Breast epithelium (tissue), 4 donors: ENCODE results near the gene GDF2. TPM values are rescaled to one million over a fixed set of nuclear protein-coding genes. Genes with fewer than 3 reads are reported as not detected.

Experiments used
- DNase-seq, 2 donors: peaks; one replicate each; pipeline ENCODE4 v3.0.0-alpha.2; 2019; ENCODE audit warnings: low spot score in 2 of 2
- H3K27ac ChIP-seq, 2 donors: fragments of 200-600 bp; sonication (generic) in 1 of 2; one replicate each; pipeline ENCODE4 v1.5.1; 2016 to 2019; ENCODE audit warnings: mild to moderate bottlenecking in 1 of 2
- H3K27me3 ChIP-seq, 2 donors: fragments of 200-600 bp; sonication (generic) in 1 of 2; one replicate each; pipeline versions ENCODE4 v1.5.1 to v1.6.0; 2017 to 2019; ENCODE audit warnings: control low read depth in 1 of 2, mild to moderate bottlenecking in 1 of 2
- H3K36me3 ChIP-seq: fragments of 200-600 bp; one replicate; pipeline ENCODE4 v1.5.1; 2019
- H3K4me1 ChIP-seq, 2 donors: fragments of 200-600 bp; sonication (generic); one replicate each; pipeline ENCODE4 v1.5.1; 2016 to 2019; ENCODE audit warnings: control low read depth in 1 of 2
- H3K4me3 ChIP-seq, 3 donors: fragments of 200-600 bp; sonication (generic); 1 replicate in 2 of 3; 2 replicates in 1 of 3; pipeline ENCODE4 v1.5.1; 2016 to 2019; ENCODE audit warnings: mild to moderate bottlenecking in 3 of 3, moderate library complexity in 2 of 3
- H3K9me3 ChIP-seq, 2 donors: fragments of 200-600 bp; sonication (generic) in 1 of 2; one replicate each; pipeline ENCODE4 v1.5.1; 2016 to 2019; ENCODE audit warnings: control low read depth in 1 of 2
- POLR2A ChIP-seq: fragments of 450-650 bp; IDR thresholded peaks from one replicate; pipeline ENCODE4 v1.6.1; 2016; ENCODE audit warnings: antibody characterized with exemption, mild to moderate bottlenecking, moderate library complexity
- POLR2AphosphoS5 ChIP-seq, 3 donors: sonication (generic); formaldehyde crosslinking; IDR thresholded peaks; one replicate each; pipeline ENCODE4 v1.6.1; 2017; ENCODE audit warnings: antibody characterized with exemption in 3 of 3
- intact Hi-C: fragments of 100-400 bp; cut with DNase I; formaldehyde crosslinking; loops from one replicate; pipeline ENCODE4 v1.15.1; 2023; ENCODE audit warnings: low total_unique reads
- total RNA-seq, 3 donors: library from RNA; depleted of rRNA; stranded (reverse); fragments of >200 nt; gene quantifications; one replicate each; pipeline ENCODE4 v1.1.0, GENCODE V29; 2016
- TF ChIP-seq, protein P1 (sequence below), 3 donors: fragments of 450-650 bp; IDR thresholded peaks; one replicate each; pipeline ENCODE4 v1.5.1; 2016 to 2017; ENCODE audit warnings: antibody characterized with exemption in 3 of 3, mild to moderate bottlenecking in 3 of 3, moderate library complexity in 3 of 3

The GDF2 gene
- total RNA-seq, 3 donors from 2014 or later = not detected

DNA sequence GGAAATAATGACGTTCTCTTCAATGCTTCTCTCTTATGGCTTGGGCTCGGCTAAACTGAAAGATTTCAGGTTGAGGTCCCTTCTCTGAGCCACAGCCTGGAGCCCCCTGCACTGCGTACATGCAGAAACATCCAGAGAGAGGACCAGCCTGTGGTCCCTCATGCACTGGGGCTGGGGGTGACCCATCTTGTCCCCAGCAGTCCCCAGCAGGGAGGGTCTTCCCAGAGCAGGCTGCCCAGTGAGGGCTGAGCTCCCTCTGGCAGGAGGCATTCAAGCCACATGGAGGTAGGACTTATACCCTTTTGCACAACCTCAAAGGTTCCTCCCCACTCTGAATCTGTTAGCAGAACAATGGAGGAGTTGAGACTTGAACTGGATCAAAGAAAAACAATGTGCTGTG, 14.9 kb upstream of the GDF2 start:
- Histone ChIP-seq H3K27ac (no peak overlapping the region), H3K27me3 (peaks cover 0 to 4% of the 10 kb centered on the region in 2 donors), H3K9me3 (no peaks in the 10 kb centered on the region), H3K4me3 (no peak overlapping the region), H3K4me1 (no peaks in the 10 kb centered on the region), H3K36me3 (no peaks in the 10 kb centered on the region)
- TF ChIP-seq POLR2AphosphoS5 (IDR thresholded peaks at IDR 0.05) (no peak), POLR2A (no peak)
- TF ChIP-seq, protein P1, sequence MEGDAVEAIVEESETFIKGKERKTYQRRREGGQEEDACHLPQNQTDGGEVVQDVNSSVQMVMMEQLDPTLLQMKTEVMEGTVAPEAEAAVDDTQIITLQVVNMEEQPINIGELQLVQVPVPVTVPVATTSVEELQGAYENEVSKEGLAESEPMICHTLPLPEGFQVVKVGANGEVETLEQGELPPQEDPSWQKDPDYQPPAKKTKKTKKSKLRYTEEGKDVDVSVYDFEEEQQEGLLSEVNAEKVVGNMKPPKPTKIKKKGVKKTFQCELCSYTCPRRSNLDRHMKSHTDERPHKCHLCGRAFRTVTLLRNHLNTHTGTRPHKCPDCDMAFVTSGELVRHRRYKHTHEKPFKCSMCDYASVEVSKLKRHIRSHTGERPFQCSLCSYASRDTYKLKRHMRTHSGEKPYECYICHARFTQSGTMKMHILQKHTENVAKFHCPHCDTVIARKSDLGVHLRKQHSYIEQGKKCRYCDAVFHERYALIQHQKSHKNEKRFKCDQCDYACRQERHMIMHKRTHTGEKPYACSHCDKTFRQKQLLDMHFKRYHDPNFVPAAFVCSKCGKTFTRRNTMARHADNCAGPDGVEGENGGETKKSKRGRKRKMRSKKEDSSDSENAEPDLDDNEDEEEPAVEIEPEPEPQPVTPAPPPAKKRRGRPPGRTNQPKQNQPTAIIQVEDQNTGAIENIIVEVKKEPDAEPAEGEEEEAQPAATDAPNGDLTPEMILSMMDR (IDR thresholded peaks at IDR 0.05) = no peak
- no peak for DNase-seq
- intact Hi-C loops = loop anchor here (5.0 kb wide), 1 partner anchor 265 kb away; no protein-coding TSS in a partner anchor

DNA sequence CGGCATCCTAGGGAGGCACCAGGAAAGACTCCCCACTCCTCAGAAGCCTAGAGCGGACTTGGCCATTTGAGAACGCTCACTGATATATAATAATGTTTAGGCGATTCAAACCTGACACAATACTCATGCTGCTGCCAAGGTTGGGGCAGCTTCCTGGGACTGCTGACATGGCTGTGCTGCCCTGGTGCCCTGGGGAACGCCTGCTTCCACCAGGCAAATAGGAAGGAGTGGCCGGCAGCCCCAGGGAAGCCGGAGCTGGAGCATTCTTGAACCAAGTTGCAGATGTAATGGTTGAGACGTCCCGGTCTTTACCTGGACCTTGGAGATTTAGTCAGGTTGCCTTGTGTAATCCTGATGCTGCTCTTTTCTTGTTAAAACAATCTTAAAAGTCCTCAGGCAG, 13.5 kb upstream of the GDF2 start:
- H3K9me3 ChIP-seq = no peaks in the 10 kb centered on the region
- H3K27ac ChIP-seq = no peak overlapping the region
- DNase-seq = no peak
- TF ChIP-seq POLR2AphosphoS5 (IDR thresholded peaks at IDR 0.05) = no peak
- TF ChIP-seq POLR2A = no peak
- TF ChIP-seq, protein P1 (IDR thresholded peaks at IDR 0.05) = no peak
- H3K4me1 ChIP-seq = no peaks in the 10 kb centered on the region
- intact Hi-C loops = loop anchor here (5.0 kb wide), 1 partner anchor 266 kb away; no protein-coding TSS in a partner anchor
- no peaks in the 10 kb centered on the region for H3K36me3 ChIP-seq
- H3K27me3 ChIP-seq = no peaks in the 10 kb centered on the region
- no peak overlapping the region for H3K4me3 ChIP-seq

DNA sequence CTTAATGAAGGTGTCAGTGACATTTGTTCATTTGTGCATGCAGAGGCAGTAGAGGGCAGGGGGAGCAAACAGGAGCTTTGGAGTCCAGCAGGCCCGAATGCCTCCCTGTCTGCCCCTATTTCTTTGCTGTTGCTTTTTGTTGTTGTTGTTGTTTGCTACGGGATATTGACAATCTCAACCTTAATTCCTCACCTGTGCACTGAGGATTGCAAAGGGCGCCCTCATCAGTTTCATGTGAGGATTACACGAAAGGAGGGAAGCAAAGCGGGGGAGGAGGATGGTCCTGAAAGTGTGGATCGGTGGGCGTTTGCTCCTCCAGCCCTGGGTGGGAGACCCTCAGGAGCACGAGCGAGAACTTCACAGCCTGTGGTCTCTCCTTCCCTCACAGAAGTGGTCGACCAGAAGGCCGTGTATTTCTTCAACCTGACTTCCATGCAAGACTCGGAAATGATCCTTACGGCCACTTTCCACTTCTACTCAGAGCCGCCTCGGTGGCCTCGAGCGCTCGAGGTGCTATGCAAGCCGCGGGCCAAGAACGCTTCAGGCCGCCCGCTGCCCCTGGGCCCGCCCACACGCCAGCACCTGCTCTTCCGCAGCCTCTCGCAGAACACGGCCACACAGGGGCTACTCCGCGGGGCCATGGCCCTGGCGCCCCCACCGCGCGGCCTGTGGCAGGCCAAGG, 12.7 kb upstream of the GDF2 start:
- H3K27me3 ChIP-seq = no peaks in the 10 kb centered on the region
- intact Hi-C loops = loop anchor here (5.0 kb wide), 1 partner anchor 267 kb away; no protein-coding TSS in a partner anchor
- no peaks in the 10 kb centered on the region for H3K36me3 ChIP-seq
- no peak overlapping the region for H3K27ac ChIP-seq
- TF ChIP-seq POLR2A (no peak), POLR2AphosphoS5 (IDR thresholded peaks at IDR 0.05) (no peak)
- TF ChIP-seq, protein P1 (IDR thresholded peaks at IDR 0.05) = no peak
- DNase-seq = no peak
- no peaks in the 10 kb centered on the region for H3K4me1 ChIP-seq
- H3K9me3 ChIP-seq = no peaks in the 10 kb centered on the region
- no peak overlapping the region for H3K4me3 ChIP-seq

DNA sequence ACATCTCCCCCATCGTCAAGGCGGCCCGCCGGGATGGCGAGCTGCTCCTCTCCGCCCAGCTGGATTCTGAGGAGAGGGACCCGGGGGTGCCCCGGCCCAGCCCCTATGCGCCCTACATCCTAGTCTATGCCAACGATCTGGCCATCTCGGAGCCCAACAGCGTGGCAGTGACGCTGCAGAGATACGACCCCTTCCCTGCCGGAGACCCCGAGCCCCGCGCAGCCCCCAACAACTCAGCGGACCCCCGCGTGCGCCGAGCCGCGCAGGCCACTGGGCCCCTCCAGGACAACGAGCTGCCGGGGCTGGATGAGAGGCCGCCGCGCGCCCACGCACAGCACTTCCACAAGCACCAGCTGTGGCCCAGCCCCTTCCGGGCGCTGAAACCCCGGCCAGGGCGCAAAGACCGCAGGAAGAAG, 12.2 kb upstream of the GDF2 start:
- no peak for DNase-seq
- no peaks in the 10 kb centered on the region for H3K9me3 ChIP-seq
- no peak for TF ChIP-seq POLR2A
- TF ChIP-seq, protein P1 (IDR thresholded peaks at IDR 0.05) = no peak
- TF ChIP-seq POLR2AphosphoS5 (IDR thresholded peaks at IDR 0.05) = no peak
- H3K36me3 ChIP-seq = no peaks in the 10 kb centered on the region
- H3K4me3 ChIP-seq = no peak overlapping the region
- H3K4me1 ChIP-seq = no peaks in the 10 kb centered on the region
- no peaks in the 10 kb centered on the region for H3K27me3 ChIP-seq
- H3K27ac ChIP-seq = no peak overlapping the region
- intact Hi-C loops = no loop called here

DNA sequence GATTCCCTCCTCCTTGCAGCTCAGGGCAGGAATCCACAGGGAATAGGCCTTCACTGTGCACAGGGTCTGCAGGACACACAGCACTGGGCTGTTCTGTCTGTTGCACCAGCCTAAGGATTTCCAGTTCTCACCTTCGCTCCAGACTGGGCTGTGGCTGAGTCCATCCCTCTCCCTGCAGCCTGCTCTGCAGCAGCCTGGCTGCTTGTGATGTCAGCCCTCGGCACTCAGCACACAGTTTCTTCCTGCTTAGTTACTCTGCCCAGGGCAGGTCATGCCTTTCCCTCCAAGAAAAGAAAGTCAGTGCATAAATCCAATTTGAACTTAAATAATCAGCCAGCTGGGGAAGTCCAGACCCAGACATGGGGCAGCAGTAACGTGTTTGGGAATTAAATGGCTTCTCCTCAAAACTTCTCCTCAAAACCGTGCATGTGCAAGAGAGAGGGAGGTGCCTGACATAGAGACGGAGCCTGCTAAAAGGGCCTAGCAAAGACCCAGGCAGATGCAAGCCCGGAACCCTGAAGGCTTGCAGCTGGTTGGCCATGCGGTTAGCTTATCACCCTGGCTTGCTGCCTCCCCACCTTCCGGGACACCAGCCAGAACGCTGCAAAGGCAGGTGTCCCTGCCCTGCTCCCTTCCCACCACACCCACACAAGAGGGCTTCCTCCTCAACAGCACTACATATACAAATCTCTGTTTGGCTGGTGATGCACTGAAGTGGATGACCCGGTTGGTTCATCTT, 10.9 kb upstream of the GDF2 start:
- Histone ChIP-seq H3K9me3 (no peaks in the 10 kb centered on the region), H3K4me3 (no peak overlapping the region), H3K27ac (no peak overlapping the region), H3K4me1 (no peaks in the 10 kb centered on the region), H3K36me3 (no peaks in the 10 kb centered on the region), H3K27me3 (no peaks in the 10 kb centered on the region)
- no peak for DNase-seq
- intact Hi-C loops = no loop called here
- TF ChIP-seq POLR2A = no peak
- TF ChIP-seq POLR2AphosphoS5 (IDR thresholded peaks at IDR 0.05) = no peak
- TF ChIP-seq, protein P1 (IDR thresholded peaks at IDR 0.05) = no peak
